Liver (tissue), 3 donors: Measurements from ENCODE around the gene GPR42.

Experiments used
- ATF3 ChIP-seq: IDR thresholded peaks from 2 replicates; pipeline ENCODE4 v1.6.1; 2016; ENCODE audit warnings: antibody characterized with exemption
- CTCF ChIP-seq: fragments of 150-350 bp; IDR thresholded peaks from 2 replicates; pipeline ENCODE4 v1.5.1; 2017; ENCODE audit warnings: improper control_type of control experiment, low read depth, low read length; ENCODE audit not compliant: missing input control
- EGR1 ChIP-seq, 2 donors: IDR thresholded peaks; 2 replicates each; pipeline ENCODE4 v1.6.1; 2016 to 2018; ENCODE audit warnings: antibody characterized with exemption in 2 of 2, low read depth in 2 of 2
- MAX ChIP-seq: IDR thresholded peaks from 2 replicates; pipeline ENCODE4 v1.6.1; 2016; ENCODE audit warnings: antibody characterized with exemption
- REST ChIP-seq: IDR thresholded peaks from 2 replicates; pipeline ENCODE4 v1.6.1; 2016; ENCODE audit warnings: antibody characterized with exemption, mild to moderate bottlenecking
- RXRA ChIP-seq, 2 donors: IDR thresholded peaks; 2 replicates each; pipeline ENCODE4 v1.6.1; 2017 to 2018; ENCODE audit warnings: antibody characterized with exemption in 2 of 2, mild to moderate bottlenecking in 1 of 2
- SP1 ChIP-seq: IDR thresholded peaks from 2 replicates; pipeline ENCODE4 v1.6.1; 2018; ENCODE audit warnings: antibody characterized with exemption, mild to moderate bottlenecking
- TAF1 ChIP-seq: conservative IDR thresholded peaks from 2 replicates; pipeline ENCODE4 v1.6.1; 2016; ENCODE audit warnings: antibody characterized with exemption, mild to moderate bottlenecking
- donor health status: healthy.
- donor health status: healthy.

- TF ChIP-seq RXRA (IDR thresholded peaks at IDR 0.05), result no peak
- no peak for TF ChIP-seq CTCF
- no peak for TF ChIP-seq MAX
- TF ChIP-seq SP1, result no peak
- no peak for TF ChIP-seq EGR1 (IDR thresholded peaks at IDR 0.05; ENCODE audit: low read depth in 2 of 2)
- no peak for TF ChIP-seq ATF3
- no peak for TF ChIP-seq TAF1
- no peak for TF ChIP-seq REST
These were observed 4.8 kb downstream of the GPR42 start for GRCh38 chr19:35375505-35376307.
